Vein endothelial cell (primary cell): ENCODE data around the gene TYMS. TPM values are rescaled to one million over a fixed set of nuclear protein-coding genes. Genes with fewer than 3 reads are reported as not detected.

Source experiments
- total RNA-seq: library from RNA; depleted of rRNA; stranded (reverse); fragments of >200 nt; gene quantifications from 2 replicates; pipeline ENCODE4 v1.2.3, GENCODE V29; 2012

The TYMS gene
- total RNA-seq: 15.0 and 32.8 TPM in 2 replicates

DNA sequence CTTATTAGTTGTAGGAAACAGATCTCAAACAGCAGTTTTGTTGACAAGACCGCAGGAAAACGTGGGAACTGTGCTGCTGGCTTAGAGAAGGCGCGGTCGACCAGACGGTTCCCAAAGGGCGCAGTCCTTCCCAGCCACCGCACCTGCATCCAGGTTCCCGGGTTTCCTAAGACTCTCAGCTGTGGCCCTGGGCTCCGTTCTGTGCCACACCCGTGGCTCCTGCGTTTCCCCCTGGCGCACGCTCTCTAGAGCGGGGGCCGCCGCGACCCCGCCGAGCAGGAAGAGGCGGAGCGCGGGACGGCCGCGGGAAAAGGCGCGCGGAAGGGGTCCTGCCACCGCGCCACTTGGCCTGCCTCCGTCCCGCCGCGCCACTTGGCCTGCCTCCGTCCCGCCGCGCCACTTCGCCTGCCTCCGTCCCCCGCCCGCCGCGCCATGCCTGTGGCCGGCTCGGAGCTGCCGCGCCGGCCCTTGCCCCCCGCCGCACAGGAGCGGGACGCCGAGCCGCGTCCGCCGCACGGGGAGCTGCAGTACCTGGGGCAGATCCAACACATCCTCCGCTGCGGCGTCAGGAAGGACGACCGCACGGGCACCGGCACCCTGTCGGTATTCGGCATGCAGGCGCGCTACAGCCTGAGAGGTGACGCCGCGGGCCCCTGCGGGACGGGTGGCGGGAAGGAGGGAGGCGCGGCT, at the start of gene TYMS:
Gene TYMS, plus strand, starts transcription at position 343 of the 690 bp plus-strand sequence. Its CDS starts 90 bp downstream, at position 433.

GRCh38 chr18:712401-713134, 55.1 kb downstream of the TYMS start, which contains the start of gene ENOSF1:
TSS of gene ENOSF1 (minus strand) at chr18:712630. CDS start at chr18:712587, 43 bp downstream.

Other genes starting within 250 kb of the TYMS start
- 4.2 and 8.2 TPM in 2 replicates for gene COLEC12, start 157.0 kb upstream of the TYMS start, total RNA-seq
- not detected in 2 replicates for gene CETN1, start 77.3 kb upstream of the TYMS start, total RNA-seq
- gene CLUL1, start 60.7 kb upstream of the TYMS start, total RNA-seq: not detected in 2 replicates
- gene ENOSF1, start 55.0 kb downstream of the TYMS start, total RNA-seq: 21.9 and 29.4 TPM in 2 replicates
- gene YES1, start 154.6 kb downstream of the TYMS start, total RNA-seq: 241 and 270 TPM in 2 replicates
- not detected in 2 replicates for gene ADCYAP1, start 247.2 kb downstream of the TYMS start, total RNA-seq